SK-N-SH treated with all-trans-retinoic acid at 6 μM for 48 hours (cell line): Measurements from ENCODE around the gene PKP4.

Experiments
- ATAC-seq: fragments of 200-7000 bp; cut with Tn5 transposase; 3 replicates; pipeline ENCODE4 v1.9.1; 2020; ENCODE audit warnings: mild to moderate bottlenecking, moderate library complexity
- ARNTL ChIP-seq: fragments of 450-650 bp; formaldehyde crosslinking; IDR thresholded peaks from 2 replicates; pipeline ENCODE4 v1.5.0; 2020; ENCODE audit warnings: low read depth, mild to moderate bottlenecking, moderate library complexity, borderline replicate concordance
- BACH2 ChIP-seq: fragments of 250-450 bp; sonication (Bioruptor Pico); IDR thresholded peaks from 2 replicates; pipeline ENCODE4 v1.9.0; 2021; ENCODE audit warnings: mild to moderate bottlenecking, borderline replicate concordance
- CREB5 ChIP-seq: fragments of 250-450 bp; sonication (Bioruptor Pico); IDR thresholded peaks from 2 replicates; pipeline ENCODE4 v1.5.1; 2020; ENCODE audit warnings: low read depth, mild to moderate bottlenecking, moderate library complexity
- CSDC2 ChIP-seq: fragments of 250-450 bp; sonication (Bioruptor Pico); IDR thresholded peaks from 2 replicates; pipeline ENCODE4 v1.5.0; 2020; ENCODE audit warnings: mild to moderate bottlenecking, moderate library complexity
- CSRNP3 ChIP-seq: fragments of 250-450 bp; sonication (Bioruptor Pico); IDR thresholded peaks from 2 replicates; pipeline ENCODE4 v1.5.1; 2021; ENCODE audit warnings: mild to moderate bottlenecking, moderate library complexity
- ESRRG ChIP-seq: fragments of 250-450 bp; sonication (Bioruptor Pico); IDR thresholded peaks from 2 replicates; pipeline ENCODE4 v1.6.1; 2021; ENCODE audit warnings: mild to moderate bottlenecking
- GLIS3 ChIP-seq: fragments of 250-450 bp; sonication (Bioruptor Pico); IDR thresholded peaks from 2 replicates; pipeline ENCODE4 v1.5.0; 2020; ENCODE audit warnings: mild to moderate bottlenecking, moderate library complexity
- ISL1 ChIP-seq: fragments of 250-450 bp; sonication (Bioruptor Pico); IDR thresholded peaks from 2 replicates; pipeline ENCODE4 v2.1.2; 2022; ENCODE audit warnings: mild to moderate bottlenecking, moderate library complexity
- OSR1 ChIP-seq: fragments of 250-450 bp; sonication (Bioruptor Pico); IDR thresholded peaks from 2 replicates; pipeline ENCODE4 v1.8.0; 2022; ENCODE audit warnings: moderate library complexity, mild to moderate bottlenecking, inconsistent platforms
- POU6F1 ChIP-seq: fragments of 250-450 bp; sonication (Bioruptor Pico); IDR thresholded peaks from 2 replicates; pipeline ENCODE4 v1.8.0; 2021; ENCODE audit warnings: low read depth, mild to moderate bottlenecking, moderate library complexity, borderline replicate concordance
- RARB ChIP-seq: fragments of 250-450 bp; sonication (Bioruptor Pico); IDR thresholded peaks from 2 replicates; pipeline ENCODE4 v1.8.0; 2021; ENCODE audit warnings: mild to moderate bottlenecking, moderate library complexity
- SNAI2 ChIP-seq: fragments of 250-450 bp; sonication (Bioruptor Pico); IDR thresholded peaks from 2 replicates; pipeline ENCODE4 v1.5.0; 2020; ENCODE audit warnings: mild to moderate bottlenecking, moderate library complexity
- TCF4 ChIP-seq: fragments of 250-450 bp; sonication (Bioruptor Pico); IDR thresholded peaks from 2 replicates; pipeline ENCODE4 v1.8.0; 2021; ENCODE audit warnings: mild to moderate bottlenecking, moderate library complexity, borderline replicate concordance
- TOX ChIP-seq: fragments of 250-450 bp; sonication (Bioruptor Pico); IDR thresholded peaks from 2 replicates; pipeline ENCODE4 v1.8.0; 2021; ENCODE audit warnings: mild to moderate bottlenecking, moderate library complexity, borderline replicate concordance
- TSHZ2 ChIP-seq: fragments of 250-450 bp; sonication (Bioruptor Pico); IDR thresholded peaks from 2 replicates; pipeline ENCODE4 v1.5.0; 2020; ENCODE audit warnings: mild to moderate bottlenecking, moderate library complexity
- ZC3H10 ChIP-seq: fragments of 250-450 bp; sonication (Bioruptor Pico); IDR thresholded peaks from 2 replicates; pipeline ENCODE4 v1.5.1; 2021; ENCODE audit warnings: mild to moderate bottlenecking, moderate library complexity
- ZFP3 ChIP-seq: fragments of 250-450 bp; sonication (Bioruptor Pico); IDR thresholded peaks from 2 replicates; pipeline ENCODE4 v1.5.0; 2020; ENCODE audit warnings: mild to moderate bottlenecking, moderate library complexity
- ZFP30 ChIP-seq: fragments of 450-650 bp; formaldehyde crosslinking; IDR thresholded peaks from 2 replicates; pipeline ENCODE4 v1.5.0; 2022; ENCODE audit warnings: mild to moderate bottlenecking, moderate library complexity
- ZNF565 ChIP-seq: fragments of 450-650 bp; formaldehyde crosslinking; conservative IDR thresholded peaks from 2 replicates; pipeline ENCODE4 v1.5.0; 2020; ENCODE audit warnings: low read depth, mild to moderate bottlenecking, moderate library complexity
- ZNF70 ChIP-seq: fragments of 450-650 bp; formaldehyde crosslinking; IDR thresholded peaks from 2 replicates; pipeline ENCODE4 v1.5.0; 2020; ENCODE audit warnings: mild to moderate bottlenecking, moderate library complexity
- ZNF8 ChIP-seq: fragments of 450-650 bp; formaldehyde crosslinking; IDR thresholded peaks from 2 replicates; pipeline ENCODE4 v1.5.0; 2020; ENCODE audit warnings: mild to moderate bottlenecking, moderate library complexity

PKP4 gene

GRCh38 chr2:158645299-158645698 lies 188.5 kb downstream of the PKP4 start:
- TF ChIP-seq ZC3H10 (no peak), ZFP30 (CRISPR knock-in tag) (no peak), CSRNP3 (CRISPR knock-in tag) (no peak), BACH2 (CRISPR knock-in tag) (no peak), ARNTL (CRISPR knock-in tag) (no peak)
- ATAC-seq: no peak

GRCh38 chr2:158647436-158648231 lies 190.9 kb downstream of the PKP4 start:
- no peak for ATAC-seq
- TF ChIP-seq ZNF70 (CRISPR knock-in tag): no peak
- TF ChIP-seq CREB5: no peak
- no peak for TF ChIP-seq ZNF565 (CRISPR knock-in tag)
- TF ChIP-seq RARB: no peak
- TF ChIP-seq ESRRG (CRISPR knock-in tag): no peak
- TF ChIP-seq ZFP30 (CRISPR knock-in tag): no peak
- TF ChIP-seq ARNTL (CRISPR knock-in tag): no peak
- TF ChIP-seq OSR1 (CRISPR knock-in tag): no peak
- no peak for TF ChIP-seq CSRNP3 (CRISPR knock-in tag)
- TF ChIP-seq TCF4 (CRISPR knock-in tag): no peak

- no peak for ATAC-seq
- TF ChIP-seq POU6F1 (CRISPR knock-in tag): no peak
- TF ChIP-seq CSRNP3 (CRISPR knock-in tag): no peak
- TF ChIP-seq ZNF565 (CRISPR knock-in tag): no peak
- TF ChIP-seq ARNTL (CRISPR knock-in tag): no peak
- no peak for TF ChIP-seq ISL1 (CRISPR knock-in tag)
- no peak for TF ChIP-seq ZC3H10
- no peak for TF ChIP-seq ZNF8 (CRISPR knock-in tag)
- TF ChIP-seq BACH2 (CRISPR knock-in tag): no peak
- no peak for TF ChIP-seq GLIS3
- no peak for TF ChIP-seq SNAI2 (CRISPR knock-in tag)
- no peak for TF ChIP-seq ESRRG (CRISPR knock-in tag)
- TF ChIP-seq ZFP30 (CRISPR knock-in tag): no peak
- no peak for TF ChIP-seq TSHZ2 (CRISPR knock-in tag)
- no peak for TF ChIP-seq CSDC2 (CRISPR knock-in tag)
- TF ChIP-seq ZFP3 (CRISPR knock-in tag): no peak
- no peak for TF ChIP-seq TOX (CRISPR knock-in tag)
- no peak for TF ChIP-seq ZNF70 (CRISPR knock-in tag)
- TF ChIP-seq RARB: no peak
- no peak for TF ChIP-seq OSR1 (CRISPR knock-in tag)
Measured at GRCh38 chr2:158649846-158650245, 193.1 kb downstream of the PKP4 start.
